ENCODE measurements around the gene POLR3A. TPM values are rescaled to one million over a fixed set of nuclear protein-coding genes. Genes with fewer than 3 reads are reported as not detected.

Gene POLR3A
- total RNA-seq, 2 experiments from 2014 or later: 17.7 to 20.8 TPM

GRCh38 chr10:78042752-78043104 lies 13.4 kb upstream of the POLR3A start:
- DNase-seq (no peak), ATAC-seq (no peak)
- Mint-ChIP-seq H3K9me3 (ENCODE audit: low read depth) (no peaks in the 10 kb centered on the region), H3K36me3 (peaks cover 47% of the 10 kb centered on the region), H3K27ac (no peak overlapping the region), H3K4me3 (no peak overlapping the region), H3K27me3 (no peaks in the 10 kb centered on the region), H3K4me1 (peaks cover 58% of the 10 kb centered on the region)
- CTCF ChIA-PET: no interaction called here

- peak overlapping the region; percentile 48 for H3K27ac Mint-ChIP-seq
- ATAC-seq: no peak
- H3K36me3 Mint-ChIP-seq: peaks cover 52% of the 10 kb centered on the region
- peaks cover 60% of the 10 kb centered on the region for H3K4me1 Mint-ChIP-seq
- H3K27me3 Mint-ChIP-seq: no peaks in the 10 kb centered on the region
- CTCF ChIA-PET: no interaction called here
- no peak for DNase-seq
- H3K4me3 Mint-ChIP-seq: no peak overlapping the region
- no peaks in the 10 kb centered on the region for H3K9me3 Mint-ChIP-seq (ENCODE audit: low read depth)
Measured at GRCh38 chr10:78042058-78042751, 12.9 kb upstream of the POLR3A start.

GRCh38 chr10:78041170-78042057 lies 12.1 kb upstream of the POLR3A start:
- H3K4me3 Mint-ChIP-seq: no peak overlapping the region
- peaks cover 66% of the 10 kb centered on the region for H3K4me1 Mint-ChIP-seq
- peak overlapping the region; percentile 48 for H3K27ac Mint-ChIP-seq
- peaks cover 60% of the 10 kb centered on the region for H3K36me3 Mint-ChIP-seq
- CTCF ChIA-PET: interaction anchor here (0.7 to 0.9 kb wide), 2 partner anchors 7 to 12 kb away, joined by 3 read pairs; no protein-coding TSS in a partner anchor
- DNase-seq (no peak), ATAC-seq (no peak)
- no peaks in the 10 kb centered on the region for H3K9me3 Mint-ChIP-seq (ENCODE audit: low read depth)
- H3K27me3 Mint-ChIP-seq: no peaks in the 10 kb centered on the region

- ATAC-seq (no peak), DNase-seq (no peak)
- no peaks in the 10 kb centered on the region for H3K27me3 Mint-ChIP-seq
- no peaks in the 10 kb centered on the region for H3K9me3 Mint-ChIP-seq (ENCODE audit: low read depth)
- peaks cover 75% of the 10 kb centered on the region for H3K4me1 Mint-ChIP-seq
- CTCF ChIA-PET: no interaction called here
- no peak overlapping the region for H3K27ac Mint-ChIP-seq
- H3K36me3 Mint-ChIP-seq: peaks cover 75% of the 10 kb centered on the region
- no peak overlapping the region for H3K4me3 Mint-ChIP-seq
Measured at GRCh38 chr10:78039743-78040142, 10.4 kb upstream of the POLR3A start.

DNA sequence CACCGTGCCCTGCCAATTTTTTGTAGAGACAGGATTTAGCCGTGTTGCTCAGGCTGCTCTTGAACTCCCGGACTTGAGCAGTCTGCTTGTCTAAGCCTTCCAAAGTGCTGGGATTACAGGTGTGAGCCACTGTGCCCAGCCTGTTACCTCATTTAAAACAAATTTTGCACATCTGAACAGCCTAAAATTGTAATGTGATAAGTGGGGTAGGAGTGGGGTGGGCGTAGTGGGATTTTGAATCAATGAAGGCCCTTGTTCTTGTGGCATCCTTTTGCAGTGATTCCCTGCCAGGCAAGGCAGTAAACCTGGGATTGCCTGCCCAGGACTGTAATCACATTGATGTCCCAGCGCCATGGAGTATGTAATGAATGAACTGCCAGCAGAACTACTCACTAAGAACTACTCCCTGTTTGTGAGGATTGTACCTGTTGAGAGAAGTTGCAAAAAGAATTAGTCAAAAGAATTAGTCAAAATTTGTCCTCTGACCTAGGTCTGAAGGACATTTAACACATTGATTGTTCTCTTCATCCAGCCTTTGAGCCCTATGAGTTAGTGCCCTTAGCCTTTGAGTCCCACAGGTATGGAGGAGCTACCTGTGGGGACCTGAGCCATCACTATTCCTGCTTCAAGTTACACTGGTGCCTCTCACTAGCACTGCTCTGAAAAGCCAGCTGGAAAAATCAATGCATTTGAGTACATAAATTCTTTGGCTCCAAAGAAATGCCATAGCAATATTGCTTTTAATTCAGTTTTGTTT lies 9.7 kb upstream of the POLR3A start:
- CTCF ChIA-PET: no interaction called here
- H3K27ac Mint-ChIP-seq: no peak overlapping the region

GRCh38 chr10:78038105-78038504 lies 8.8 kb upstream of the POLR3A start:
- no peaks in the 10 kb centered on the region for H3K27me3 Mint-ChIP-seq
- no peaks in the 10 kb centered on the region for H3K9me3 Mint-ChIP-seq (ENCODE audit: low read depth)
- DNase-seq (no peak), ATAC-seq (no peak)
- peak overlapping the region; percentile 29 for H3K4me3 Mint-ChIP-seq
- H3K36me3 Mint-ChIP-seq: peaks cover 81% of the 10 kb centered on the region
- no peak overlapping the region for H3K27ac Mint-ChIP-seq
- CTCF ChIA-PET: no interaction called here
- H3K4me1 Mint-ChIP-seq: peaks cover 65% of the 10 kb centered on the region

More for the DNA sequence above, 9.7 kb upstream of the POLR3A start:
- ATAC-seq (no peak), DNase-seq (no peak)
- no peak overlapping the region for H3K4me3 Mint-ChIP-seq
- peaks cover 81% of the 10 kb centered on the region for H3K36me3 Mint-ChIP-seq
- no peaks in the 10 kb centered on the region for H3K9me3 Mint-ChIP-seq (ENCODE audit: low read depth)
- no peaks in the 10 kb centered on the region for H3K27me3 Mint-ChIP-seq
- H3K4me1 Mint-ChIP-seq: peaks cover 69% of the 10 kb centered on the region

- peak overlapping the region; percentile 82 for H3K4me3 Mint-ChIP-seq
- CTCF ChIA-PET: interaction anchor here (0.5 to 2.6 kb wide), 2 partner anchors 10 to 1488 kb away, joined by 3 to 21 read pairs; no protein-coding TSS in a partner anchor
- peaks cover 57% of the 10 kb centered on the region for H3K4me1 Mint-ChIP-seq
- H3K27ac Mint-ChIP-seq: peak overlapping the region; percentile 41
- H3K36me3 Mint-ChIP-seq: peaks cover 64% of the 10 kb centered on the region
- ATAC-seq: no peak
- no peaks in the 10 kb centered on the region for H3K27me3 Mint-ChIP-seq
- DNase-seq: no peak
- no peaks in the 10 kb centered on the region for H3K9me3 Mint-ChIP-seq (ENCODE audit: low read depth)
Measured at GRCh38 chr10:78035933-78036583, 6.7 kb upstream of the POLR3A start.

DNA sequence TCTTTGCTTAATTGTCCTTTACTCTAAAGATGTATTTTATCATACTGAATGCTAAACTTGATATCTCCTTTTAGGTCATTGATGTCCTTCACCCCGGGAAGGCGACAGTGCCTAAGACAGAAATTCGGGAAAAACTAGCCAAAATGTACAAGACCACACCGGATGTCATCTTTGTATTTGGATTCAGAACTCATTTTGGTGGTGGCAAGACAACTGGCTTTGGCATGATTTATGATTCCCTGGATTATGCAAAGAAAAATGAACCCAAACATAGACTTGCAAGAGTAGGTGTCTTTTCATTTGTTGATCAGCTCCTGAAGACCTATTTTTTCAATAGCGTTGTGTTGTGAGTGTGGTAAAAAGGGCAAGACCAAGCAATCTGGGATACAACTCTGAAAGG lies 6.1 kb upstream of the POLR3A start:
- no peaks in the 10 kb centered on the region for H3K9me3 Mint-ChIP-seq (ENCODE audit: low read depth)
- peak overlapping the region; percentile 82 for H3K4me3 Mint-ChIP-seq
- peaks cover 54% of the 10 kb centered on the region for H3K4me1 Mint-ChIP-seq
- H3K36me3 Mint-ChIP-seq: peaks cover 58% of the 10 kb centered on the region
- DNase-seq (no peak), ATAC-seq (no peak)
- CTCF ChIA-PET: interaction anchor here (0.5 to 2.6 kb wide), 2 partner anchors 11 to 1487 kb away, joined by 3 to 21 read pairs; no protein-coding TSS in a partner anchor
- peak overlapping the region; percentile 41 for H3K27ac Mint-ChIP-seq
- H3K27me3 Mint-ChIP-seq: no peaks in the 10 kb centered on the region

- ATAC-seq (no peak), DNase-seq (no peak)
- peak overlapping the region; percentile 82 for H3K4me3 Mint-ChIP-seq
- CTCF ChIA-PET: interaction anchor here (2.6 kb wide), 1 partner anchor 11 kb away, joined by 21 read pairs; no protein-coding TSS in a partner anchor
- H3K4me1 Mint-ChIP-seq: peaks cover 56% of the 10 kb centered on the region
- no peaks in the 10 kb centered on the region for H3K9me3 Mint-ChIP-seq (ENCODE audit: low read depth)
- peak overlapping the region; percentile 64 for H3K27ac Mint-ChIP-seq
- no peaks in the 10 kb centered on the region for H3K27me3 Mint-ChIP-seq
- peaks cover 56% of the 10 kb centered on the region for H3K36me3 Mint-ChIP-seq
Measured at GRCh38 chr10:78035025-78035424, 5.7 kb upstream of the POLR3A start.

DNA sequence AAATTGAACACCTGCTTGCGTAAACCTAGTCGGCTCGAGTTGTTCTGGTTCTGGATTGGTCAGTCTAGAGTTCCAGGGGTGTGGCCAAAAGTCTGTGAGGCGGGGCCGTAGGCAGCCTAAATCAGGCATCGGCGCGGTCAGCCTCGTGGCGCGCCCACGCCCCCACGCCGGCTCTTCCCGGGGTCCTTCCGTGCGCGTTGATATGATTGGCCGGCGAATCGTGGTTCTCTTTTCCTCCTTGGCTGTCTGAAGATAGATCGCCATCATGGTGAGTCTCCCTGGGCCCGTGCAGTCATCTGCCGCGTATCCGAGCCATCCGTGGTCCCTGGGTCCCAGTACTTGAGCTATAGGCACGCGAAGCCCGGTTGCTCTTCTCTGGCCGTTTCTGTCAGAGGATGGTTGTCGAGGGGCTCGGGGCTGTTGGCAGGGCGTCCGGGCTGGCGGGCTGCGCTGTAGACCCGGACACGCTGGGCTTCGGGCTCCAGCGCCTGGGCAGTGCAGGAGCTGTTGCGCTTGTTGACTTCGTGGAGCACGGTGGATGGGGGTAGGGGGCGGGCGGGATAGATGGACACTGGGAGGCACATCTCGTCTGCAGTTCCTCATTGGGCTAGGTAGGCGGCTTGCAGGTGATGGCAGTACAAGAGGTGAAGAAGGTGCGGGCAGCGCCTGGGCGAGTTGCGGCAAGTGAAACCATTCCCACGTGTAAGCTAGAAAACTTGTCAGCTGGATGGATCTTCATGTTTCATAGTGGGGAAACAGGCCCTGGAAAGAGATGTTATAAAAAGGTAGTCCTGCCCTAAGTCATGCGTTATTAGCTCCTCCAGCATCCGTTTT lies 4.5 kb upstream of the POLR3A start, which contains the start of gene RPS24:
TSS of gene RPS24 (plus strand) at position 227 of the 834 bp plus-strand sequence. CDS start at position 266, 39 bp downstream.
- ATAC-seq: peak; percentile 91
- CTCF ChIA-PET: interaction anchor here (0.8 kb wide), 1 partner anchor 13 kb away, joined by 6 read pairs; no protein-coding TSS in a partner anchor
- H3K4me3 Mint-ChIP-seq: peak within 1 kb of the TSS; percentile 82

DNA sequence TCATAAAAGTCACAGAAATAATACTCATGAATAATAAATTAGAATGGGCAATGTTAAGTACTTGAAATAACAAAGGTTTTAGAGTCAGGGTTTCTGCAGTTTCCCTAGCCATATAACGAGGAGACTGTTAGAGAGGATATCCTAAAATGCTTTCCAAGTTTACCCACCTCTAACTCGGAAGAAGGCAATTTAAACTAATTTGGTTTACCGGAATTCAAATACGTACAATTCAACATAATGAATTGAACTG lies 4.0 kb upstream of the POLR3A start:
- H3K27ac Mint-ChIP-seq: peak overlapping the region; percentile 64
- H3K36me3 Mint-ChIP-seq: peaks cover 41% of the 10 kb centered on the region
- CTCF ChIA-PET: no interaction called here
- peaks cover 53% of the 10 kb centered on the region for H3K4me1 Mint-ChIP-seq
- DNase-seq: no peak
- H3K9me3 Mint-ChIP-seq (ENCODE audit: low read depth): no peaks in the 10 kb centered on the region
- H3K27me3 Mint-ChIP-seq: no peaks in the 10 kb centered on the region
- H3K4me3 Mint-ChIP-seq: peak overlapping the region; percentile 82
- ATAC-seq: no peak

More for the DNA sequence above, 4.5 kb upstream of the POLR3A start, which contains the start of gene RPS24:
- Mint-ChIP-seq H3K27me3 (no peaks in the 10 kb centered on the region), H3K27ac (peak within 1 kb of the TSS; percentile 64), H3K36me3 (peaks cover 45% of the 10 kb centered on the region), H3K9me3 (ENCODE audit: low read depth) (no peaks in the 10 kb centered on the region), H3K4me1 (peaks cover 53% of the 10 kb centered on the region)
- peak; percentile 96 for DNase-seq
